ENCODE measurements around the gene RC3H2. TPM values are rescaled to one million over a fixed set of nuclear protein-coding genes. Genes with fewer than 3 reads are reported as not detected.

Gene RC3H2
- total RNA-seq, 2 donors from 2014 or later = 56.4 to 60.1 TPM

GRCh38 chr9:122865300-122865699, 39.9 kb downstream of the RC3H2 start:
- WGBS, 2 experiments (ENCODE audit: insufficient coverage in 1 of 2, insufficient read length in 1 of 2) = 95 to 97% methylated on average over 5 to 7 of the region's 7 CpGs
- peaks cover 67% of the 10 kb centered on the region for H3K36me3 Mint-ChIP-seq (ENCODE audit: low read depth)
- peaks cover 20% of the 10 kb centered on the region for H3K9me3 Mint-ChIP-seq
- Histone ChIP-seq H3K4me1 (ENCODE audit: control insufficient read depth, insufficient read depth, low read length) (no peaks in the 10 kb centered on the region), H3K27me3 (ENCODE audit: control insufficient read depth, insufficient read depth, low read length, poor library complexity, severe bottlenecking) (no peaks in the 10 kb centered on the region), H3K4me3 (ENCODE audit: low read length) (no peak overlapping the region), H3K9ac (ENCODE audit: extremely low read depth, low read length, poor library complexity, severe bottlenecking) (no peak overlapping the region), H3K27ac (ENCODE audit: low read depth, low read length) (no peak overlapping the region), H3K36me3 (ENCODE audit: control insufficient read depth, insufficient read depth, low read length) (peaks cover 67% of the 10 kb centered on the region), H3K9me3 (ENCODE audit: control insufficient read depth, low read length) (peaks cover 20% of the 10 kb centered on the region)
- H3K4me1 Mint-ChIP-seq = no peaks in the 10 kb centered on the region
- no peaks in the 10 kb centered on the region for H3K27me3 Mint-ChIP-seq (ENCODE audit: insufficient read depth)
- no peak for DNase-seq
- no peak for TF ChIP-seq CTCF (conservative IDR thresholded peaks at IDR 0.05)
- no peak overlapping the region for H3K4me3 Mint-ChIP-seq
- no peak overlapping the region for H3K27ac Mint-ChIP-seq

- peaks cover 25% of the 10 kb centered on the region for H3K9me3 ChIP-seq (ENCODE audit: control insufficient read depth, low read length)
- DNase-seq = no peak
- no peaks in the 10 kb centered on the region for H3K27me3 Mint-ChIP-seq (ENCODE audit: insufficient read depth)
- no peaks in the 10 kb centered on the region for H3K27me3 ChIP-seq (ENCODE audit: control insufficient read depth, insufficient read depth, low read length, poor library complexity, severe bottlenecking)
- peaks cover 69% of the 10 kb centered on the region for H3K36me3 ChIP-seq (ENCODE audit: control insufficient read depth, insufficient read depth, low read length)
- H3K27ac Mint-ChIP-seq = no peak overlapping the region
- H3K36me3 Mint-ChIP-seq (ENCODE audit: low read depth) = peaks cover 70% of the 10 kb centered on the region
- no peaks in the 10 kb centered on the region for H3K4me1 ChIP-seq (ENCODE audit: control insufficient read depth, insufficient read depth, low read length)
- H3K9me3 Mint-ChIP-seq = peaks cover 14% of the 10 kb centered on the region
- no peak overlapping the region for H3K27ac ChIP-seq (ENCODE audit: low read depth, low read length)
- no peak for TF ChIP-seq CTCF (conservative IDR thresholded peaks at IDR 0.05)
- H3K4me3 Mint-ChIP-seq = no peak overlapping the region
- no peaks in the 10 kb centered on the region for H3K4me1 Mint-ChIP-seq
- no peak overlapping the region for H3K4me3 ChIP-seq (ENCODE audit: low read length)
- H3K9ac ChIP-seq (ENCODE audit: extremely low read depth, low read length, poor library complexity, severe bottlenecking) = no peak overlapping the region
- WGBS, 2 experiments (ENCODE audit: insufficient coverage in 1 of 2, insufficient read length in 1 of 2) = 96% methylated on average over 3 of the region's 3 CpGs; no CpG with 5 or more reads in 1 of the 2 experiments
Measured at GRCh38 chr9:122863407-122863806, 41.8 kb downstream of the RC3H2 start.

GRCh38 chr9:122860319-122861142, 44.6 kb downstream of the RC3H2 start:
- no peak for DNase-seq
- no peak overlapping the region for H3K9ac ChIP-seq (ENCODE audit: extremely low read depth, low read length, poor library complexity, severe bottlenecking)
- peaks cover 93% of the 10 kb centered on the region for H3K36me3 ChIP-seq (ENCODE audit: control insufficient read depth, insufficient read depth, low read length)
- H3K4me3 ChIP-seq (ENCODE audit: low read length) = no peak overlapping the region
- no peaks in the 10 kb centered on the region for H3K4me1 ChIP-seq (ENCODE audit: control insufficient read depth, insufficient read depth, low read length)
- Mint-ChIP-seq H3K4me3 (no peak overlapping the region), H3K27me3 (ENCODE audit: insufficient read depth) (no peaks in the 10 kb centered on the region), H3K27ac (no peak overlapping the region), H3K9me3 (peaks cover 6% of the 10 kb centered on the region), H3K36me3 (ENCODE audit: low read depth) (peaks cover 81% of the 10 kb centered on the region), H3K4me1 (no peaks in the 10 kb centered on the region)
- H3K27ac ChIP-seq (ENCODE audit: low read depth, low read length) = no peak overlapping the region
- no peak for TF ChIP-seq CTCF (conservative IDR thresholded peaks at IDR 0.05)
- 98 to 100% methylated on average over 1 to 8 of the region's 8 CpGs for WGBS, 2 experiments (ENCODE audit: insufficient coverage in 1 of 2, insufficient read length in 1 of 2)
- H3K9me3 ChIP-seq (ENCODE audit: control insufficient read depth, low read length) = peaks cover 25% of the 10 kb centered on the region
- no peaks in the 10 kb centered on the region for H3K27me3 ChIP-seq (ENCODE audit: control insufficient read depth, insufficient read depth, low read length, poor library complexity, severe bottlenecking)

All from endodermal cell (in vitro differentiated cells).